ENCODE results near the gene TBC1D10B.

DNA sequence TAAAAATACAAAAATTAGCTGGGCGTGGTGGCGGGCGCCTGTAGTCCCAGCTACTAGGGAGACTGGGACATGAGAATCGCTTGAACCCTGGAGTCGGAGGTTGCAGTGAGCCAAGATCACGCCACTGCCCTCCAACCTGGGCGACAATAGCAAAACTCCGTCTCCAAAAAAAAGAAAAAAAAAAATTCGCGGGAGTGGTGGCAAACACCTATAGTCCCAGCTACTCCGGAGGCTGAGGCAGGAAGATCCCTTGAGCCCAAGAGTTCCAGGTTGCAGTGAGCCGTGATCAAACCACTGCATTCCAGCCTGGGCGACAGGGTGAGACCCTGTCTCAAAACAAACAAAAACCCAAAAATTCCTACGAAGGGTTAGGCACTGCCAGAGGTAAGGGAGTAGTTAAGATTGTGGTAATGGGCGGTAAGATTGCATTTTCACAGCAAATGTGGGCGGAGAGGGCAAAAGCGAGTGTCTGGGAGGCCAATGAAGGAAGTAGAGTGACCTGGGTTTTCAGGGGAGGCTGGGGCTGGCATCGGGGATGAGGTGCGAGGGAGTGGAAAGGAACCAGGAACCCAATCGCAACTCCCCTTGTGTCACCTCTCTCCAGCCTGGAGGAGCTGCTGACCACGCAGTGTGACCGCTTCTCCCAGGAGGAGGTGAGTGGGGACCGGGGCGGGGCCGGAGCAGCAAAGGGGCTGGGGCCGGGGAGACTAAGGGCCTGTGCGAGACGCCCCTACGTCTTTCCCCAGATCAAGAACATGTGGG lies 6.9 kb upstream of the TBC1D10B start:
- no peak for TF ChIP-seq EZH2phosphoT487 (IDR thresholded peaks at IDR 0.05; ENCODE audit: low read depth)
- TF ChIP-seq, protein P1, sequence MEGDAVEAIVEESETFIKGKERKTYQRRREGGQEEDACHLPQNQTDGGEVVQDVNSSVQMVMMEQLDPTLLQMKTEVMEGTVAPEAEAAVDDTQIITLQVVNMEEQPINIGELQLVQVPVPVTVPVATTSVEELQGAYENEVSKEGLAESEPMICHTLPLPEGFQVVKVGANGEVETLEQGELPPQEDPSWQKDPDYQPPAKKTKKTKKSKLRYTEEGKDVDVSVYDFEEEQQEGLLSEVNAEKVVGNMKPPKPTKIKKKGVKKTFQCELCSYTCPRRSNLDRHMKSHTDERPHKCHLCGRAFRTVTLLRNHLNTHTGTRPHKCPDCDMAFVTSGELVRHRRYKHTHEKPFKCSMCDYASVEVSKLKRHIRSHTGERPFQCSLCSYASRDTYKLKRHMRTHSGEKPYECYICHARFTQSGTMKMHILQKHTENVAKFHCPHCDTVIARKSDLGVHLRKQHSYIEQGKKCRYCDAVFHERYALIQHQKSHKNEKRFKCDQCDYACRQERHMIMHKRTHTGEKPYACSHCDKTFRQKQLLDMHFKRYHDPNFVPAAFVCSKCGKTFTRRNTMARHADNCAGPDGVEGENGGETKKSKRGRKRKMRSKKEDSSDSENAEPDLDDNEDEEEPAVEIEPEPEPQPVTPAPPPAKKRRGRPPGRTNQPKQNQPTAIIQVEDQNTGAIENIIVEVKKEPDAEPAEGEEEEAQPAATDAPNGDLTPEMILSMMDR (IDR thresholded peaks at IDR 0.05; ENCODE audit: low read depth, low read length), result no peak

Measured in OCI-LY3 (cell line).